ENCODE data around the gene DLG5.

The DLG5 gene

GRCh38 chr10:77796311-77796915 lies 130.1 kb downstream of the DLG5 start:
- peaks cover 2% of the 10 kb centered on the region for H3K4me1 ChIP-seq (ENCODE audit: insufficient read depth, insufficient read length)
- no peaks in the 10 kb centered on the region for H3K9me3 ChIP-seq (ENCODE audit: insufficient read depth, low read length)
- no peaks in the 10 kb centered on the region for H3K27me3 ChIP-seq (ENCODE audit: insufficient read depth, insufficient read length)
- TF ChIP-seq YY1 (IDR thresholded peaks at IDR 0.05; ENCODE audit: insufficient read depth, insufficient read length) (no peak), SUZ12 (IDR thresholded peaks at IDR 0.05; ENCODE audit: extremely low read depth, insufficient read depth, insufficient read length) (no peak), ZNF274 (IDR thresholded peaks at IDR 0.05; ENCODE audit: low read depth, low read length) (no peak)
- H3K36me3 ChIP-seq (ENCODE audit: insufficient read depth, insufficient read length, low read length) = peaks cover 89% of the 10 kb centered on the region
- H3K9ac ChIP-seq (ENCODE audit: insufficient read length, low read depth) = no peak overlapping the region
- no peak for DNase-seq (ENCODE audit: low read depth, low spot score)
- no peak overlapping the region for H3K4me3 ChIP-seq (ENCODE audit: insufficient read length, low read depth)

DNA sequence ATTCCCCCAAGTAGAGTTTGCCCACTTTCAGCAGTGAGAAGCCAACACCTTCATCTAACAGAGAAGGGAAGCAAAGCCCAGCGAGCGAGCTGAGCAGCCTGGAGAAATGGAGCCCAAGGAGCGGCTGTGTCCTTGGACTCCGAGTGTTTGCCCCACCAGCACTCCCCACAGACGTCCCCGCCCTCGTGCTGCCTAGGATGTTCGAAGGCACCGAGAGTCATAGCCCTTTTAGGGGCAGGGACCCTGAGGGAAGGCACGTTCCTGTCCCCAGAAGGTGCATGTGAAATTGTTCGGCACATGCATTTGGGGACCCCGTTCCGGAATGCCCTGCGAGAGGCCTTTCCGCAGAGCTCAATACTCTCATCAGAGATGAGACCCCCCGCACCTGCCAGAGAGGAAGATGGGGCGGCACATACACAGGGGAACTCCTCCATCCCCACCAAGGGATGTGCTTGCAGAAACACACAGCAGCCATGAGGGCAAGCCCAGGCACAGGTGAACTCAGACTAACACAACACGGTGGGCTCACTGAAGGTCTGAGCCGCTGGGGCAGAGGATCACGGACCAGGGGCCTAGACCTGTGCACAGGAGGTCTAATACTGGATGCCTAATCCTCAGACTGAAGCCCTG lies 131.0 kb downstream of the DLG5 start:
- peaks cover 88% of the 10 kb centered on the region for H3K36me3 ChIP-seq (ENCODE audit: insufficient read depth, insufficient read length, low read length)
- no peaks in the 10 kb centered on the region for H3K27me3 ChIP-seq (ENCODE audit: insufficient read depth, insufficient read length)
- peaks cover 2% of the 10 kb centered on the region for H3K4me1 ChIP-seq (ENCODE audit: insufficient read depth, insufficient read length)
- no peak for DNase-seq (ENCODE audit: low read depth, low spot score)
- TF ChIP-seq ZNF274 (IDR thresholded peaks at IDR 0.05; ENCODE audit: low read depth, low read length) (no peak), SUZ12 (IDR thresholded peaks at IDR 0.05; ENCODE audit: extremely low read depth, insufficient read depth, insufficient read length) (no peak), YY1 (IDR thresholded peaks at IDR 0.05; ENCODE audit: insufficient read depth, insufficient read length) (no peak)
- H3K9me3 ChIP-seq (ENCODE audit: insufficient read depth, low read length) = no peaks in the 10 kb centered on the region
- no peak overlapping the region for H3K9ac ChIP-seq (ENCODE audit: insufficient read length, low read depth)
- no peak overlapping the region for H3K4me3 ChIP-seq (ENCODE audit: insufficient read length, low read depth)

DNA sequence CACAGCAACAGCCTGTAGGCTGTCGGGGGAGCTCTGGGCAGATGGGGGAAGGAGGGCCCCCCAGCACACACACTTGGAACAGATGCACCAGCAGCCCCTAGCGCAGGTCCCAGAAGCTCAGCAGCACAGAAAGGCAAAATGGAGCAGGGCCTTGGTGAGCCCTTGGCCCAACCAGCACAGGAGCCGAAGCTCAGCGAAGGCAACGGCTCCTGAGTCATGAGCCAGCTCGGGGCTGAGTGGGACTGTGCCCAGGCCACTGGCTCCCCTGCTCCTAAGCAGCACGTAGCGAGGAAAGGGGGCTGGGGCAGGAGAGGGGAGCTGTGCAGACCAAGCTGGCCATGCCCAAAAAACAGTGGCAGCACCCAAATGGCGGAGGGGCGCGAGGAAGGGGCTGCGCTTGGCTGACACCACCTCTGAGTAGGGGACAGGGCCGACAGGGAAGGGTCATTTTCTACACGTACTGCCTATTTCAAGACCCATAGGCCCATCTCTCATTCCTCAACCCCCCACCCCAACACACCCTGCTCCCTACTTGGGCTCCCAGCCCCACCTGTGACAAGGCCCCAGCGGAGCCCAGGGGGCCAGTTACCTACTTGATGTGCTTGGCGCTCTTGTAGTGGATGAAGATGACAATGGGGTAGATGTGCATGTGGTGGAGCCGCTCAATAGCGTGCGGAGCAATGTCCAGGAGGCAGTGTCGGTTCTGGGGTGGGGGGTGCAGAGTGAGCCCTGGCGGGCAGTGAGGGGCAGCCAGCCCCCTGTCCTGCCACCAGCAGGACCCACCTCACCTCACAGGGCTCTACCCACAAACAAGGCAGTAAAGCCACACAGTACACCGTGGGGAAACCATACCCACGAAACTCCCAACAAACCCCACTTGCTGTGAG lies 132.1 kb downstream of the DLG5 start:
- Histone ChIP-seq H3K9ac (ENCODE audit: insufficient read length, low read depth) (no peak overlapping the region), H3K9me3 (ENCODE audit: insufficient read depth, low read length) (no peaks in the 10 kb centered on the region), H3K36me3 (ENCODE audit: insufficient read depth, insufficient read length, low read length) (peaks cover 88% of the 10 kb centered on the region), H3K4me1 (ENCODE audit: insufficient read depth, insufficient read length) (peaks cover 2% of the 10 kb centered on the region), H3K27me3 (ENCODE audit: insufficient read depth, insufficient read length) (no peaks in the 10 kb centered on the region), H3K4me3 (ENCODE audit: insufficient read length, low read depth) (no peak overlapping the region)
- no peak for DNase-seq (ENCODE audit: low read depth, low spot score)
- TF ChIP-seq SUZ12 (IDR thresholded peaks at IDR 0.05; ENCODE audit: extremely low read depth, insufficient read depth, insufficient read length) (no peak), YY1 (IDR thresholded peaks at IDR 0.05; ENCODE audit: insufficient read depth, insufficient read length) (no peak), ZNF274 (IDR thresholded peaks at IDR 0.05; ENCODE audit: low read depth, low read length) (no peak)

DNA sequence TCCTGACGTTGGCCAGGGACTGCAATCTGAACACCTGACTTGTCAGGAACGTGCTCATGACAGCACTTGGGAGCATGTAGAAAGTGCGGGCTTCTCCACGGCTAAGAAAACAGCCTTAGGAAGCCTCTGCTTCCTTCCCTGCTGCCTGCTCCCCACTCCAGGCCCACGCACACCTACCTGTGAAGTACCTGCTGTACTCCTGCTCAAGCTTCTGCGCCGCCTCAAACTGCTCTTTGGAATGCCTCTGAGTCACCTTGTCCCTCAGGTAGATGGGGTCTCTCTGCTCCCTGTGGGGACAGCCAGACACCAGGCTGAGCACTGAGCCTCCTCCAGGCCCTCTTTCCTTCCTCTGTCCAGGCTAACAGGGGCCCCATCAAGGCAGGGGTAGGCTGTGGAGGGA lies 132.7 kb downstream of the DLG5 start:
- no peak overlapping the region for H3K4me3 ChIP-seq (ENCODE audit: insufficient read length, low read depth)
- no peaks in the 10 kb centered on the region for H3K9me3 ChIP-seq (ENCODE audit: insufficient read depth, low read length)
- H3K4me1 ChIP-seq (ENCODE audit: insufficient read depth, insufficient read length) = peaks cover 2% of the 10 kb centered on the region
- no peak for TF ChIP-seq ZNF274 (IDR thresholded peaks at IDR 0.05; ENCODE audit: low read depth, low read length)
- no peak for TF ChIP-seq SUZ12 (IDR thresholded peaks at IDR 0.05; ENCODE audit: extremely low read depth, insufficient read depth, insufficient read length)
- TF ChIP-seq YY1 (IDR thresholded peaks at IDR 0.05; ENCODE audit: insufficient read depth, insufficient read length) = no peak
- peaks cover 84% of the 10 kb centered on the region for H3K36me3 ChIP-seq (ENCODE audit: insufficient read depth, insufficient read length, low read length)
- H3K27me3 ChIP-seq (ENCODE audit: insufficient read depth, insufficient read length) = no peaks in the 10 kb centered on the region
- H3K9ac ChIP-seq (ENCODE audit: insufficient read length, low read depth) = no peak overlapping the region
- no peak for DNase-seq (ENCODE audit: low read depth, low spot score)

DNA sequence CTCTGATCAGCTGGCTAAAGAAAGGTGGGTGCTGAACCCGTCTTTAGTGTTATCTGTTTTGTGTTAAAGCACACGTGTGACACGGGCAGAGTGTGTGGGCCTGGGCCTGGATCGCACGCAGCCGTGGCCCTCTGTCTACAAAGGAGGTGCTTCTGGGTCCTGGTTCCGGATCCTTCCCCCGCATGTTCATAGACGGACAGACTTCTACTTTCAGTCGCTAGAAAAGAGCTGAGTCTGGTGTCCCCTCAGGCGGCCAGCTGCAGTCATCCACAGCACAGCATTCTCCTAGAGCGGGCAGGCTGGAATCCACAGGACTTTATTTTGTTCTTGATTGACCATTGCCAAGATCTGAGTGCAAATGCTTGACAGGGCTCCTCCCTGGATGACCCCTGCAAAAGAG lies 134.4 kb downstream of the DLG5 start:
- no peak for TF ChIP-seq ZNF274 (IDR thresholded peaks at IDR 0.05; ENCODE audit: low read depth, low read length)
- no peak for TF ChIP-seq YY1 (IDR thresholded peaks at IDR 0.05; ENCODE audit: insufficient read depth, insufficient read length)
- no peak for TF ChIP-seq SUZ12 (IDR thresholded peaks at IDR 0.05; ENCODE audit: extremely low read depth, insufficient read depth, insufficient read length)
- Histone ChIP-seq H3K27me3 (ENCODE audit: insufficient read depth, insufficient read length) (no peaks in the 10 kb centered on the region), H3K9ac (ENCODE audit: insufficient read length, low read depth) (no peak overlapping the region), H3K9me3 (ENCODE audit: insufficient read depth, low read length) (no peaks in the 10 kb centered on the region), H3K4me3 (ENCODE audit: insufficient read length, low read depth) (no peak overlapping the region), H3K4me1 (ENCODE audit: insufficient read depth, insufficient read length) (no peaks in the 10 kb centered on the region), H3K36me3 (ENCODE audit: insufficient read depth, insufficient read length, low read length) (peaks cover 75% of the 10 kb centered on the region)
- DNase-seq (ENCODE audit: low read depth, low spot score) = no peak

DNA sequence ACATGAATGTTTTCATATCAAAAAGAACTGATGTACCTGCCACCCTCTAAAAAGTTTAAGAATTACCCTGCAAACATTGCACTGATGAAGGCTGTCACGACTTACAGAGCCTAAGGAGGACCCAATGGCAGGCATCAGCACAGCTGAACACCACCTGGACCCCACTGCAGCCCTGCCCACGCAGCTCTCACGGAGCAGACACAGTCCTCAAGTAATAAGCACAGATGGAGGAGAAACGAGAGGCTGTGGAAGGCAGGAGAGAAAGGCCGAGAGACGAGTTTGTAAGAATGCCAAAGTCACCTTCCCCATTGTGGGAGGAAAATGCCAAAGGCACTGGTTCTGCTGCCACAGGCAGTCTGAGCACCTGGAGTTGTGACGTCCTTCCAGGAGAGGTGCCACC lies 135.0 kb downstream of the DLG5 start:
- H3K9ac ChIP-seq (ENCODE audit: insufficient read length, low read depth) = no peak overlapping the region
- TF ChIP-seq ZNF274 (IDR thresholded peaks at IDR 0.05; ENCODE audit: low read depth, low read length) (no peak), YY1 (IDR thresholded peaks at IDR 0.05; ENCODE audit: insufficient read depth, insufficient read length) (no peak), SUZ12 (IDR thresholded peaks at IDR 0.05; ENCODE audit: extremely low read depth, insufficient read depth, insufficient read length) (no peak)
- no peak overlapping the region for H3K4me3 ChIP-seq (ENCODE audit: insufficient read length, low read depth)
- no peak for DNase-seq (ENCODE audit: low read depth, low spot score)
- H3K27me3 ChIP-seq (ENCODE audit: insufficient read depth, insufficient read length) = no peaks in the 10 kb centered on the region
- H3K9me3 ChIP-seq (ENCODE audit: insufficient read depth, low read length) = no peaks in the 10 kb centered on the region
- peaks cover 69% of the 10 kb centered on the region for H3K36me3 ChIP-seq (ENCODE audit: insufficient read depth, insufficient read length, low read length)
- no peaks in the 10 kb centered on the region for H3K4me1 ChIP-seq (ENCODE audit: insufficient read depth, insufficient read length)

GRCh38 chr10:77789861-77790260 lies 136.7 kb downstream of the DLG5 start:
- no peaks in the 10 kb centered on the region for H3K27me3 ChIP-seq (ENCODE audit: insufficient read depth, insufficient read length)
- no peaks in the 10 kb centered on the region for H3K9me3 ChIP-seq (ENCODE audit: insufficient read depth, low read length)
- no peak overlapping the region for H3K4me3 ChIP-seq (ENCODE audit: insufficient read length, low read depth)
- H3K9ac ChIP-seq (ENCODE audit: insufficient read length, low read depth) = no peak overlapping the region
- no peaks in the 10 kb centered on the region for H3K4me1 ChIP-seq (ENCODE audit: insufficient read depth, insufficient read length)
- peaks cover 53% of the 10 kb centered on the region for H3K36me3 ChIP-seq (ENCODE audit: insufficient read depth, insufficient read length, low read length)
- TF ChIP-seq ZNF274 (IDR thresholded peaks at IDR 0.05; ENCODE audit: low read depth, low read length) (no peak), YY1 (IDR thresholded peaks at IDR 0.05; ENCODE audit: insufficient read depth, insufficient read length) (no peak)
- DNase-seq (ENCODE audit: low read depth, low spot score) = no peak
